HS-5 (cell line): ENCODE measurements around the gene MCUB.
"Not testable (repeated sequence)": the region's sequence is repeated elsewhere in the genome, so short reads cannot be mapped to it uniquely, and the experiment has no call there.

Experiments
- DNase-seq: peaks from one replicate; pipeline ENCODE4 v3.0.0-alpha.2; 2012; ENCODE audit warnings: low read depth

The MCUB gene

DNA sequence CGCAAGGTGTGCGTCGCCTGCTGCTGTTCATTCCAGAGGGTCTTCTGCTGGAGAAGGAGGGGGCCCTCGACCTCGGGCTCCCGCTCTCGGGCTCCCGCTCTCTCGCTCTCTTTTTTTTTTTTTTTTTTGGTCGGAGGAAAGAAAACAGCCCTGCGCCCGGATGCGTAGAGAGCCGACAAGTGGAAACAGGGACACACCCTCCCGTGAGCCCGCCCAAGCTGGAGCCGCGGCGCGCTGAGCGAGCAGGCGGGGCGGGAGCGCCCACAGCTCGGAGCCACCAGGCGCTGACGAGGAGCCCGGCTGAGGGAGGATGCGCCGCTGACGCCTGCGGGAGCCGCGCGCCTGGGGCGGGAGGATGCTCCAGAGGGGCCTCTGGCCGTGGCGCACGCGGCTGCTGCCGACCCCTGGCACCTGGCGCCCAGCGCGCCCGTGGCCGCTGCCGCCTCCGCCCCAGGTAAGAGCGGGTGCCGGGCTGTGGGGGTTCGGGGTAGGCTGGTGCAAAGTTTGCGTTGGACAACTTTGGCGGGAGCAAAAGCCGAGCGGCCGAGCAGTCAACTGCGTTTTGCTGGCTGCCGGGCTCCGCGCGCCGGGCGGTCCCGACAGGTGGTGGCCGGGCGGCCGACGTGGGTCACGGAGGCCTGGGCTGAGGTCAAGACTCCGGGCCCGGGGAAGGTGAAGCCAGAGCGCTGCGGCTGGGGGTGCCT lies at the start of gene MCUB:
Gene MCUB, plus strand, starts transcription at position 264 of the 704 bp plus-strand sequence. Its CDS starts 92 bp downstream, at position 356.
- DNase-seq: peak; percentile 65

DNA sequence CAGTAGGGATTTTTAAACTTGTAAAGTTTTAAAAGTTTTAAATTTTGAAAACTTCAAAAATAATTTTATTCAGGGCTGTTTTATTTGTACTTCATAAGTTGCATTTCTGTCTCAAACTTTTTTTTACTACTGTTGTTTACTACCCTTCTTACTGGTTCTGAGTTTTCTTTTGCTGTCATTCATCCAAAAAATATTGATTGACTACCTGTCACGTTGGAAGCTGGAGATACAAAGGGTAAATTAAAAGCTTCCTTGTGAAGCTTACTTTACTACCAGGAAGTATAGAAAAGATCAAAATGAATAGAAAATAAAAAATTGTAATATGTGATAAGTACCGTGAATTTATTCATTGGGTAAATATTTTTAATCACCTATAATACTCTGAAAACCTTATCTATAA lies 49.4 kb upstream of the MCUB start:
- no peak for DNase-seq

- no peak for DNase-seq
These were observed 48.6 kb upstream of the MCUB start for GRCh38 chr4:109511414-109511813.

GRCh38 chr4:109513368-109513767 lies 46.7 kb upstream of the MCUB start:
- not testable (repeated sequence) for DNase-seq

DNA sequence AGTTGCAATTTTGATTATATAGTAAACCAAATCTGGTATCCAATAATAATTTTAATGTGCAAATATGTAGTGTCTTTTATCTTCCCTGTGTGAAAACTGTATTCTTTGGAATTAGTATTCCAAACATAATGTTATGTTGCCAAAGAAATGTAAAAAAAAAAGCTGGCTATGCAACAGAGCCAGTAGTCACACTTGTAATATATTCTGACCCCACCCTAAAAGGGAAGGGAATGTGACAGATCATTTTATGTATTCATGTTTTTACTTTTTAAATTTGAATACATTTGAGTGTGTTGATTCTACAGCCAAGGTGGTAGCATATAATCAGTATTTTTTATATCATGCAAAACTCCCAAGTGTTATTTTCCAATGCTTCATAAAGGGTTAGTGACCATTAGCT lies 27.9 kb upstream of the MCUB start:
- DNase-seq: no peak

DNA sequence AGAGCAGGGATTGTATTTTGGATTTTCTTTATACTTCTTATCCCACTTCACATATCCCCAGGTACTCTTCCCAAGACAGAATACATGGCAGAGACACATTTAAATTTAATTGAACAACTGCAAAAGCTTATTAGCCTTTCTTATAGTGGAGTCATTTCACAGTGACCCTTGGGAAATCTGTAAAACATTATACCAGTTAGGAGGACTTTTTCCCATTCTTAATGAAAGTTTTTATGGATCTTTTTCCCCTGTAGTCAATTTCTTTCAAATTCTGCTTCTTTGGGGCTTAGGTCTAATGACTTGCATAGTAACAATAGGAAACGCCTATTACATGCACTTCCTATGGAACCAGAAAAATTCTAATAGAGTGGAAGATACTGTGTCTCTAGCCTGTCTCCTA lies 14.6 kb upstream of the MCUB start:
- DNase-seq: no peak

DNA sequence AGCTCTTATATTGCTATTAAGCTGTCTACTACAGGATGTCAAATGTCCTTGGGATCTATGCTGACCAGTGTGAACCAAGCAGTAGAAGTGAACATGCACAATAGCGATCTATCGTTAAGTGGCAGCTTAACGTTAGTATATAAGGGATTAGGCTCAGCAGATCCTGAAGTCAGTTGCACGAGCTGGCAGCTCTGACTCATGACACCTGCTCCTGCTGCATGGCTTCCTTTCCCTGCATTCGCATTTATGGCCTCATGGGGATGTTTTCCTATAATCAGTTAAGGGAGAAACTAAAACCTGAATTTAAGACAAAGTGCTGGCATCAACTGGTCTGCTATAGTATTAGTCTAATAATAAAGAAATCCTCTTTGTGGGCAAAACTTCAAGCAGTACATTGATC lies 12.7 kb upstream of the MCUB start:
- no peak for DNase-seq

GRCh38 chr4:109548655-109549054 lies 11.4 kb upstream of the MCUB start:
- peak; percentile 79 for DNase-seq

GRCh38 chr4:109552237-109552636 lies 7.8 kb upstream of the MCUB start:
- DNase-seq: no peak

DNA sequence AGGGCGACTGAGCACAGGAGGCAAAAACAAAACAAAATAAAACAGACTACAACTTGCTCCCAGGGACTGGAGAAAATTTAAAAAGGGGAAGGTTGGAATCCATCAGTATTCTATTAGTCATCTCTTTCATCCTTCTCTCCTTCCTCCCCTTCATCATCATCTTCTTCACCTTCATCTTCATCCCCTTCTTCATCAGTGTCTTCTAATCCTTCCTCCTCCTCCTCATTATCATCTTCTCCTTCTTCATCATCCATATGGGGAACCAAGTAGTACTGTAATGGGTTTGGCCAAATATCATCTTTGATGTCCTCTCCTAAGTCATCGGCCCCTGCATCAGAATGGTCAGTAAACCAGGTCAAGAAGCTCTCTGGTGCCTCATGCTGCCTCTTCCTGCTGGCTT lies 6.9 kb upstream of the MCUB start:
- no peak for DNase-seq

GRCh38 chr4:109554971-109555370 lies 5.1 kb upstream of the MCUB start:
- DNase-seq: no peak

GRCh38 chr4:109557433-109557832 lies 2.6 kb upstream of the MCUB start:
- no peak for DNase-seq

GRCh38 chr4:109558095-109558494 lies 2.0 kb upstream of the MCUB start:
- not testable (repeated sequence) for DNase-seq

GRCh38 chr4:109559625-109559982 lies 442 bp upstream of the MCUB start:
- DNase-seq: no peak

- peak; percentile 46 for DNase-seq
These were observed 828 bp downstream of the MCUB start for GRCh38 chr4:109560687-109561461.

DNA sequence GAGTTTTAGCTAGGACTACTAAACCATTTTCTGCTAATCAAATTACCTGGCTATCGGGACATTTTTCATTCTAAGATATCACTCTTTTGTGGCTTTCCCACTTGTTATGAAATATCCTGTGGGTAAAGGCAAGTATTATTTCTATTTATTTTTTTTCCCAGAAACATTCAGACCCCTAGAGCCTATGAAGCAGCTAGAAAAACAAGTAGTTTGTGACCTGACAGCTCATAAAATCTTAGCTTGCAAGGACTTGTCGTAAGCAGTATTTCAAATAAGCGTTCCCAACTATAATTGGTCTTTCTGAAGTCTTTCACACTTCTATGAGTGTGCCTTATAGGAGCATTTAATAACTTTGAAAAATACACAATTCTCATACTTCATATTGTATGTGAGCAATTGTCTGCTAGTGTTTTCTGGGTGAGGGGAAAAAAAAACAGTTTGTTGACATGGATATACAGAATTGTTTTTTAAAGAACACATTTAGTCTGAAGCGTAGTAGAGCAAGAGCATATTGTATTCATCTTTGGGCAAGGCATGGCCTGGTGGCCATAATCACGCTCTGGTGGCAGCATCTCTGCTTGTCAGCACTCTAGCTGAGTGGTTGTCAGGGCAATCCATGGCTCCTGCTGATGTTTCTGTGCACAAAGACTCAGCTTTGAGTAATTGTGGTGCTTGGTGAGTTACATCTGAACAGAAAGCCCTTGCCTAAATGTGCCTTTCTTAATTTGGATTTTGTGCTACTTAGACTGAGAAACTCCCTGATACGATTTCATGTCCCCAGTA lies 2.6 kb downstream of the MCUB start:
- no peak for DNase-seq

DNA sequence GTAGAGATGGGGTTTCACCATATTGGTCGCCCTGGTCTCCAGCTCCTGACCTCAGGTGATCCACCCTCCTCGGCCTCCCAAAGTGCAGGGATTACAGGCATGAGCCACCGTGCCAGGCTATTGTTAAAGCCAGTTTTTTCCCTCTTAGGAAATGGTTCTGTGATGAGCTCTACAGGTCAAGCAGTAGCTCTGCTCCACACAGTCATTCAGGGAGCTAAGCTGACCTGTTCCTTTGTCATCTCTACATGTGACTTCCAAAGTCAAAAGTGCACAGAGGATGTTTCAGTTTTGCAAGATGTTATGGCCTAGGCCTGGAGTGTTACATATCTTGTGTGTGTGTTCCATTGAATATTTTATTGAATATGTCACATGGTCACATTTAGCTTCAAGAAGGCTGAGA lies 11.4 kb downstream of the MCUB start:
- no peak for DNase-seq

- no peak for DNase-seq
These were observed 12.1 kb downstream of the MCUB start for GRCh38 chr4:109572154-109572553.

DNA sequence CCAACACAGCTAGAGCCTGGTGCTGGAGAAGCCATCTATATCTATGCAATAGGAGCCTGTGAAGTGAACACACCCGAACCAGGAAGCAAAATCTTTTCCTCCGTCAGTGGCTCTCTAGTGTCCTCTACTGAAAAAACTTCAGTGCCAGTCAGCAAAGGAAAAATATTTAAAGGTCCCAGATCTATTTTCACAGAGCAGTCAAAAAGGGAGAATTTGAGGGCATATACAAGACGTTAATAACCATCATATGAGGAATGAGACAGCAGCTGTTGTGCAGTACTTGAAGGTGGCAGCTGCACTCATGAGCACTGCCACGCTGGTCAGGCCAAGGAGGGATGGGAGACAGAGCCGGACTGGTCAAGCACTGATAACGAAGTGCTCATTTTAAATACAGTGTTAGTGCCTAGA lies 14.4 kb downstream of the MCUB start:
- DNase-seq: no peak

- DNase-seq: no peak
These were observed 15.1 kb downstream of the MCUB start for GRCh38 chr4:109574931-109575804.

DNA sequence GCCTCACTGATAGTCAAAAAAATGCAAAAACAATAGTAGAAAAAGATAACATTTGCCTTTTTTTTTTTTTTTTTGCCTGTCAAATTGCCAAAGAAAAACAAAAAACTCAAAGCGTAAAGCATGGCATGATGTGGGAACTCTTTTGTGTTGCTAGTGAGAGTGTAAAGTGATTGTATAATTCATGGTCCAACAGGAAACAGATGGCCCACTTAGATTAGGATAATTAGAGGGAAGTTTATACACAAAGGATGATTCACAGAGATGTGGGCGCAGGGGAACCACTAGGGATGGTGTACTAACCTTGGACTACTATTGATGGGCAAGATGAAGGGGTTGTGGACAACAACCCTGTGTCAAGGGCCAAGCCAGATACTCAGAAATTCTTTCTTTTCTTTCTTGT lies 16.4 kb downstream of the MCUB start:
- no peak for DNase-seq

GRCh38 chr4:109578846-109579245 lies 18.8 kb downstream of the MCUB start:
- no peak for DNase-seq
